Stimulated activated CD8-positive, alpha-beta memory T cell treated with anti-CD3 and anti-CD28 coated beads, Interleukin-7, amount 100 ng/mL, for 4 hours (primary cell): ENCODE measurements around the gene SLCO3A1.
A peak's percentile ranks its signal among the peaks of the same experiment; 100 is the strongest.

Experiments
- DNase-seq, 2 donors: peaks; one replicate each; pipeline ENCODE4 v3.0.0-alpha.2; 2020; ENCODE audit warnings: low read depth in 2 of 2

Gene SLCO3A1

DNA sequence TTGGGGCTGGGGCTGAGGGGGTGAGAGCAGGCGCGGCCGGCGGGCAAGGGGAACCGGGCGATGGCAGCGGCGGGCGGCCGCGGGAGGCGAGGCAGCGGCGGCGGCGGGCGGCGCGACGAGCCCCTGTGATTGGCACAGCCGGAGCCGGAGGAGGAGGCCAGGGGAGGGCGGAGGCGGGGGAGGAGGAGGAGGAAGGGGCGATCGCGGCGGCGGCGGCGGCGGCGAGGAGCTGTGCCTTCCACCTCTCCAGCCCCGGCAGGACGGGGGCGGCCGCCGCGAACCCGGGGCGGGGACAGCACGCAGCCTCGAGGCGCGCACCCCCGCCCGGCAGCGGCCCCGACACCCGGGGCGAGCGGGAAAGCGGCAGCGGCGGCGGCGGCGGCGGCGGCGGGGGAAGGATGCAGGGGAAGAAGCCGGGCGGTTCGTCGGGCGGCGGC lies at the start of gene SLCO3A1:
Gene SLCO3A1, plus strand, starts transcription at position 198 of the 437 bp plus-strand sequence.
- peak; percentile 64 to 78 for DNase-seq

DNA sequence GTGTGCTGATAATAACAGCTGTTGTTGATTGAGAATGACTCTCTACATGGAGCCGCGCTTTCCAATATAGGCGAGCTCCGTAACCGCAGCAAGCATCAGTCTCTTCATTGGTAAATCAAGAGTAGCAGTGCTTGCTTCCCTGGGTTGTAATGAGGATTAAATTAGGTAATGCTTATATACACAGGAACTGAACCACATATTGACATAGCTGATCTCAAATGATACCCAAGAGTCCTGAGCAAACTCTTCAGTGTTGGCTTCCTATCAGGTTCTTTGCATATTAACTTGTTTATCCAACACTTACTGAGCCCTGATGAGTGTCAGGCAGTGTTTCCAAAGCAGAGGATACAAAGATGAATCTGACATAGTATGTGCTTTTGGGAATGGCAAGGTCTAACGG lies 46.4 kb upstream of the SLCO3A1 start:
- DNase-seq = no peak

DNA sequence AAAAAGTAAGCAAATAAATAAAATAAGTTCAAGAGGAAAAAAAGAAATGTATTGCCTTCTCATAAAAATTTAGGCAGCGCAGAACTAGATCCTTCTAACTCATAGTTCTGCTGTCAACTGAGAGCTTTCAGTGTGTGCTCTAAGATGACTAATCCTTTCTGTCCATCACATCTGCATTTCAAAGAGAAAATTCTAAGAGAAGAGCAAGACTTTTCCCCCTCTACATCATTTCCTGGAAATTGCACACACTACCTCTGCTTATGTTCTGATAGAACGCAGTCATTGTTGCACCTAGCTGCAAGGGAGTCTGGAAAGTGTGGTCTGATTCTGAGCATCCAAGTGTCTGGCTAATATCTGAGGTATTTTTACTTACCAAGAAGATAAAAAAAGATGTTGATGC lies 39.6 kb upstream of the SLCO3A1 start:
- DNase-seq = no peak

DNA sequence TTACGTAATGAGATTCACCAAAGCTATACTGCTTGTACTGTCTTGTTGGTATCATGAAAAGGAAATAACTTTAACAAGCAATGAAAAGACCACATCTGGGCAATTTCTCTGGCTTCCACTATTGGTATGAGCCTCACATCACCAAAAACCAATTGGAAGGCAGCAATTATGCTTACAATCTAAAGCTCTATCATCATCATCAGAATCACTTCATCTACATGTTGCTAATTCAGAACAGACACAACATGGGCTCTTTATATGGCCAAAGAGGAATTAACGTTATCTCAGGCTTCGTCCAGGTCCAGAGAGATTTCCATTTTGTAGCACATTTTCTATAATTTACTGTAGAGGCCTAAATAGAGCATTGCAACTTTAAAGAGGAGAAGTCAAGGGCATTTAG lies 36.6 kb upstream of the SLCO3A1 start:
- DNase-seq = no peak

DNA sequence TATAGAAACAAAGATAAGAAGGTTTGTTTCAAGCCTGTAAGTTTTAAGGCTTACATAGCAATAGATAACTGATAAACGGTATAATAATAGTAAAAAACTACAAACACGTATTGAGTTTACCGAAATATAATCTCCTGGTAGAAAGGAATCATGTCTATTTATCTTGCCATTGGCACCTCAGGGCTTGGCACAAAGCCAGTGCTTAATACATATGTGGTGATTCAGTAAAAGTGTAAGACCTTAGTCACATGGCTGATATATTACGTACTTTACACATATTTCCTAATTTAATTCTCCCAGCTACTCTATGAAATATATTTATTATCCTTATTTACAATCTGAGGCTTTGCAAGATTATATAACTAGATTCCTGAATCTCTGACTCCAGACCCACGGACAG lies 32.0 kb upstream of the SLCO3A1 start:
- no peak for DNase-seq

DNA sequence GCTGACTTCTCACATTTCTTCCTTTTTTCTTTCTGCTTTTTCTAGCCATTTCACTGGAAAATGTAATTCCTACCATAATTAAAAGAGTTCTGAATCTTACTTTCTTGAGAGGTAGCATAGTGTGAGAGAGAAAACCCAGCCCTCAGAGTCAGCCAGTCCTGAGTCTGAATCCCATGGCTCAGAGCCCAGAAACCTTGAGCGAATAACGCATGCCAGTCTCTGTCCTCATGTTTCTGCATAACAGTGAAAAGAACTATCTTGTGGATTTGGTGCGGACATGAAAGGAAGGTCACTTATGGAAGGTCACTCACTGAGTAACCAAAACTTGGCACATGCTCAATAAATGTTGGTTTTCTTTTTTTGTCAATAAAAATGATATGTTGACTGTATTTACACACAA lies 29.3 kb upstream of the SLCO3A1 start:
- no peak for DNase-seq

DNA sequence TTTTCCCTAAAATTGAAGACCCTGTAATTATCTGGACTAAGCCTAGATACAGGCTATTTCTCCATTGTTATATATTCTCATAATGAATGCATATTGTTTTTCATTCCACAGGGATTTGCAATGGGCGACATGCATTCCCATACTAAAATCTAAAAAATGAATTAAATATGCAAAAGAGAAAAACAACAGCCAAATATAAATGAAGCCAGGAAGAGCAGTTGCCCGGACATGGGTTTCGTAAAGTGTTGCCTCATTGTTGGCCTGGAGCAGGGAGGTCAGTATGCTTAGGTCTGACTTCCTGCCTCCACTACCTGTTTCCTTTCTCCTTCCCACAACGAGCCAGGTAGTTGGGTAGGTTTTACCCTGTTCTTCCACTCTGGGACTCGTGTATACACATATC lies 27.1 kb upstream of the SLCO3A1 start:
- DNase-seq = no peak

DNA sequence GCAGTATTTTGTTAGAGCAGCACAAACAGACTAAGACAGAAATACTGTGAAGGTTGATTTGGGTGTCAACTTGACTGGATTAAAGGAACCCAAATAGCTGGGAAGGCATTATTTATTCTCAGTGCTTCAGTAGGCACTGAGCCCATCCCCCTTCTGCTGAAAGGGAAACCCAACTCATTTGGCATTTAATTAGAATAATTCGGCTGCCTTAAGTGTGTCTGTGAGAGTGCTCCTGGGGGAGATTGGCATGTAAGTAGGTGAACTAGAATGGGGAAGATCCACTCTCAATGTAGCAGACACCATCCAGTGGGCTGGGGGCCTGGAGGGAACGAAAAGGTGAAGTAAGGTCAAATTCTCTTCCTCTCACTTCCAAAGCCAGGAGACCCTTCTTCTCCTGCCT lies 20.5 kb upstream of the SLCO3A1 start:
- DNase-seq = no peak

DNA sequence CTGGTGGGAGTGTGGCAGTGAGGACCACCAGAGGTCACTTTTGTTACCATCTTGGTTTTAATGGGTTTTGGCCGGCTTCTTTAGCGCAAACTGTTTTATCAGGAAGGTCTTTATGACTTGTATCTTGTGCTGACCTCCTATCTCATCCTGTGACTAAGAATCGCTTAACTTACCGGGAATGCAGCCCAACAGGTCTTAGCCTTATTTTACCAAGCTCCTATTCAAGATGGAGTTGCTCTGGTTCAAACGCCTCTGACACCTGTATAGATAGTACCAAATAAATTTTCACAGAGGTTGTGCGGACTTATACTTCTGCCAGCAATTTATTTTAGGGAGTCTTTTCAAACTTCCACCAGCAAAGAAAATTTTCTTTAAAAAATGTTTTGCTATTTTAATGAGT lies 13.6 kb upstream of the SLCO3A1 start:
- no peak for DNase-seq

DNA sequence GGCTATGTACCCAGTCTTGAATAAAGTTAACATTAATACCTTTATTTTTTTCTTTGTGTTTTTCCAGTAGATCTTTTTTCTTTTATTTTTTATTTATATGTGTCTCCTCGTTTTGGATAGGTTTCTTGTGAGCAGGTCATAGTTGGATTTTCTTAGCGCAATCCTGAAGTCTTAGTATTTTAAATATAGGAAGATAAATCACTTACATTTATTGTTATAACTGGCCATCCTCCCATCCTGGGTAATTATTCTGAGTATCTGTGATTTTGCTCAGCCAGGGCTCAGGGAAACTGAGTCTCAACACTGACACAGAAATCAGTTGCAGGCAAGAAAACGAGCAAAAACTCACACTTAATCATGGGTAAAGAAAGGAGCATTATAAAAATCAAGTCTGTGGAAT lies 11.6 kb upstream of the SLCO3A1 start:
- no peak for DNase-seq

DNA sequence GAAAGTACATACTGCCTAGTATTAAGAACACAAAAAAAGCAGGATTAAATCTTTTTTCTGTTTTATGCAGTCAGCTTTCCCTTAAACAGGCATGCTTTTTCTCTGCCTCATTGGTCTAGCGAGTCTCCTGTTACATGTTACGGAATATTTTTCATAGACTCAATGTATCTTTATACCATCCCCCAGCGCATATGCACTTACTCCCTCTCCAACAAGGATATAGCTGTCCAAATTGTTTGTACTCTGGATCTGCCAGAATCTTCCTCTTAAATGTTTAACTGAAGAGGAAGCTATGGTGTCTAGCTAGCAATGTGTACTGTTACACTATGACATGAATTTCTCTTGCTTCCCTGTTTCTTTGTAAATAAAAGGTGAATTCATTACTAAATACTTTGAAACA lies 9.2 kb upstream of the SLCO3A1 start:
- DNase-seq = no peak

DNA sequence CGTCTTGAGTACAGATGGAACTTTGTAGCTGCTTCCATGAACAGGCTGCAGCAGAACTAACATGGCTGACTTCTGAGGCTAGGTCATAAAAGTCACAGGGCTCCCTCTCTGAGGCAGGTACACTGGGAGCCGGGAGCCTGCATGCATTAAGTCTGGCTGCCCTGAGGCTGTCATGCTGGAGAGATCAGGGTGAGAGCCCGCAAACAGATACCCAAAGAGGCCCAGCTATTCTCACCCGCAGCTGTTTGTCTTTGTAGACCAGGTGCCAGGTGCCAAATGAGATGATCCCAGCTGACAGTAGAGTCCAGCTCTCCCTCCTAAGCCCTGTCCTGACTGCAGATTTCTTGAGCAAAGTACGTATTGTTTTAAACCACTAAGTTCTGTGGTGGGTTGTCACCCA lies 8.6 kb upstream of the SLCO3A1 start:
- DNase-seq = no peak

DNA sequence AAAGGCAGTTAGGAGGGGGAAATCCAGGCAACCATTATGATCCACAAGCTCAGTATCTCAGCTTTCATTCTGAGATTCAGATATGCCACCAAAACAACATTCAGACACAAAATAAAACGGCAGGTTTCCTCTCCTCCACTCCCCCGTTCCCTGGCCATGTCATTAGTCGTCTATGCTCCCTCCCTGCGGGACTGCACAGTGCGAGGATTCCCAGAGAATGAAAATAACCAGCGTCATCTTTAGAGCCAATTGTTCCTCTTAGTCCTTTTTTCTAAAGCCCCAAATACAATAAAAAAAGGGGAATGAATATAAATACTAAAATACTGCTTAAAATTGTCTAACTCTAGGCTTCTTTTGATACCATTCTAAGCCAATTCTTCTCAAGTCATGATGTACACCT lies 7.8 kb upstream of the SLCO3A1 start:
- no peak for DNase-seq

DNA sequence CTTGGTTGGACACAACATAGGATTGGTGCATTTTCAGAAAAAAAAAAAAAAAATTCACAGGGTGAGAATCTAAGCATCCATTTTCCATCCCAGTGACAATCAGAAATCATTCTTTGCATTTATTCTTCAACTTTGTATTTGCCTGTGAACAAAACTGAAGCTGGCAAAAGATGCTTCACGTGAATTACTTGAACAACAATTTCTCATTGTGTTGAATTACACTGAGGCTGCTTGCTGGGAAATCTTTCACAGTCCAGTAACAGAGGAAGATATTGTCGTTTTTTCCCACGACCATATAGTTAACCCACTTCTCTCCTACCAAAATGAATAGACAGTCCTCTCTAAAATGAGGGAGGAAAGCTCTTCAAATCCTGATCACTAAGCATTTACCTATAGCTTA lies 4.3 kb upstream of the SLCO3A1 start:
- DNase-seq = no peak

DNA sequence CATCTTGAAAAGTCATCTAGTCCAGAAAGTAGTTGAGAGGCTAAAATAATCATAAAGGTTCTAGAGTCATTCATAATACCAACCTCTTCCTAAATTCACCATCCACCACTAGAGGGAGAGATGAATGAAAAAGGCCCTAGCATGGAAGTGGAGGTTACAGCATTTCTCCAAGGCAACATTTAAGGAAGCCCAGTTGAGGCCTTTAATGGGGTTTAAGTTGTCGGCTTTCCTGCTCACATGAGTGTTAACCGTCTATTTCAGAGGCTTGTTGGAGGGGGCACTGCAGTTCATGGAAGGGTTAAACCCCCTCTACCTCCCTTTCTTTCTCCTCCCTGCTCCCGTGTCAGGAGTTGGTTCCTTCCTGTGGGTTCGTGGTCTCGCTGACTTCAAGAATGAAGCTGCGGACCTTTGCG lies 3.8 kb upstream of the SLCO3A1 start:
- no peak for DNase-seq

DNA sequence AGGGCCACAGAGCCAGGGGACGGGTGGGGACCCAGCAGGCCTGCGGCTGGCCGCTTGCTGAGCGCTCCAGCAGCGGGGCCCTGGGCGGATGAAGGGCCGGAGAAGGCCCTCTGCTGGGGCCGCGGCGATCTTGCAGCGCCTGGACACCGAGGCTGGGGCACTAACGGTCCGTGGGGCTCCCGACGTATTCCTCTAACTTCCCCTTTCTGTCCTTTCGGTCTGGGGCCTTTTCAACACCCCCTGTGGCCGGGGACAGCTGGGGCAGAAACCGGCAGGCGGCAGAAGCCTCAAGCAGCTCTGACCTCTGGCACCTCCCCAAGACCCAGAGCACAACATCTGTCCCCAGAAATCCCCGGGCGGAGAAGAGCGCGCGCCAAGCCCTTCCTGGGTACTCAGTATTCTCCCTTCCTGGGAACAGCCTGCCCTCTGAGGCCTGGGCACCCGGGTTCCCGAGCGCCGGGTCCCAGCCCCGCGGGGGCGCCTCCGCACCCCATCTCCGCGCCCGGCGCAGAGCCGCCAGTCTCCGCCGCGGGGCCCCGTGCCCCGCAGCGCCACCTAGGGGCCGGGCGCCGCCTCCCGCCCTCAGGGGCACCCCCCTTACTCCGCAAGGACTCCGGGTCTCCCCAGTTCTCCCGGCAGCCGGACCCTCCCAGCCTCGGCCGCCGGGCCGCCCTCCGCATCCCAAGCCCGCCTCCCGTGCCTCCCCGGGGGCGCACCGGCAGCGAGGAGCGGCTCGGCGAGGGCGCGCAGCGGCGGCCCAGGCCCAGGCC lies 582 bp upstream of the SLCO3A1 start:
- peak; percentile 35 to 65 for DNase-seq

DNA sequence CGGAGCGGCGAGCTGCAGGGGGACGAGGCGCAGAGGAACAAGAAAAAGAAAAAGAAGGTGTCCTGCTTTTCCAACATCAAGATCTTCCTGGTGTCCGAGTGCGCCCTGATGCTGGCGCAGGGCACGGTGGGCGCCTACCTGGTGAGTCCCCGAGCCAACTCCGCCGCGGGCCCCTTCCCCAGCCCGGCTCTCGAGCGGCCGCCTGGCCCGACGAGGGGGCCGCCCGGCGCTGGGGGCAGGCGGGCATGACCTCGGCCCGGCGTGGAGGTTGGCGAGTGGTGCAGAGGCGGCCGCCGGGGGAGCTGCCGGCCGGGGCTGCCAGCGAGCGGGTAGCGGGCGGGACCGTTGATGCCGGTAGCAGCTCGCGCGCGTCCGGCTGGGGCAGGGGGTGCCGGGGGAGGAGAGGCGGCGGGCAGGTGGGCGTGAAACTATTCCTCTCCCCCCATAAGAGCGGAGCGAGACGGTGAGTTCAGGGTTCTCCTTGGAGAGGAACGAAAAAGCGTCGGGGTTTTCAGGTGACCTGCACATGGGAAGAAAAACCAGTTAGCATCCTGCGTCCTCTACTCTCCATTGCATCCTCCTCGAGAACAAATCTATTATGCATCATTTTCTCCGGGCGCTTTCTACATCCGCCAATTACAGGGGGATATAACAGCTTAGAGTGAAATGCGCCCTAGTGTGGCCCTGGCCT lies 585 bp downstream of the SLCO3A1 start:
- DNase-seq = peak in 1 of 2 donors; percentile 40

DNA sequence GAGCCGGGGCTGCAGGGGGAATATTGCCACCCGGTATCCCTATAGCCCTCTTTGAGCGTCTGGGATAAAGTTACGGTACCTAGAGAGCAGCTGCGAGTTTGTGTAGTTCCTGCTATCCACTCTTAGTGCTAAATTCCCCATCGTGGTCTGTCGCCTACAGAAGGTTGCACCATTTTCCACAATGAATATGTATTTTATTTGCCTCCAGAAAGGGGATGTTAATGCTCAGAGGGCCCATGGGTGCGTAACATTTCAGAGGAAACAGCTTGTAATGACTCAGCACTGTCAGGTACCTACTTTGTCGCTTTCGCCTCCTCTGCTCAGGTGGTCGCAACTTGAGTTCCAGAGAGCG lies 1.1 kb downstream of the SLCO3A1 start:
- DNase-seq = peak in 1 of 2 donors; percentile 26

DNA sequence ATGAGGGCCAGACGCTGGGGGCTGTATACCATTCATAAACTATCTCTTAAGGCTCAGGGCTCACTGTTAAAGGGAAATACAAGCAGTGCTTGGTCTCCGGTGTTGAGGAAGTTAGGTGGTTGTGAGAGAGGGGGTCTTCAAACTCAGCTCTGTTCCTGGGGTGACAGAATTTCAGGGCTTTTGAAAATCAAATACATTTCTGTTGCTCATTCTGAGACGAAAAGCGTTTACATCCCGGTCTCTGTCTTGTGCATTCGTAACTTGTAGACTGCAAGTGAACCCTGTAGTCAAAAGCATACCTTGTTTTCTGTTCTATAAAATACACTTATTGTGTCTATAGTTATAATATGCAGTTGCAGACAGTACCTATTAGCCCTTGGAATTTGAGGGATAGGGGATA lies 1.7 kb downstream of the SLCO3A1 start:
- DNase-seq = no peak

DNA sequence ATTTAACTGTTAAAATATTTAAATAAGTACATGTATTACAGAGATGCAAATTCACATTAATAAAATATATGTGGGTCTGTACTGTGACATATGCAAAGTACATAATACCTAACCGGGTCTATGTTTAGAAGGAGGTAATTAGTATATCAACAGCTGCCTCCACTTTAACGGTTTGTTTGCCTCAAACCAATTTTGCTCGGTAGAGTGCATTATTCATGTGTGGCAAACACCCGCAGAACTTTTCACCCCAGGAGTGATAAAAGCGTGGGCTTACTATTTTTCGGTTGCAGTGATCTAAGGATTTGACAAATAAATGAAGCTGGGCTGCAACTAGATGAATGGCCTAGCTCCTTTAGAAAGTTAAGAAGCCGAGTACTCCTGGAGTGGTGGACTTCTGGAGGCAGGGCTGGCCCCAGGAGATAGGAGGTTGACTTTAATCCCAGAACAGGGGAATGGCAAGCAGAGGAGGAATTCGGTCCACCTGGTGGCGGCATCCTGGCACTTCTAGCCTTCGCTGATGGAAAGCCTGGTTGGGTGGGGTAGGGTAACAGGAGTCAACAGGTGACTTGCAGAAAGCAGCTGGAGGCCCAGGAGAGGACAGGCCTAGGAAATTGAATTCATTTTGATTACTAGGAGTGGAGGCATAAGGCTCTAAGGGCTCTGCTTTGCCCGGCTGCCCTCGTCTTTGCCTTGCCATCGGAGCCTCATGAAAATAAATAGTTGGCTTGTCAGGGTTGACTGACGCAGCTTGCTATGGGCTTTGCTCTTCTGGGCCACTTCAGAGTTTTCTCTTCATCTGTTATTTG lies 2.4 kb downstream of the SLCO3A1 start:
- no peak for DNase-seq

DNA sequence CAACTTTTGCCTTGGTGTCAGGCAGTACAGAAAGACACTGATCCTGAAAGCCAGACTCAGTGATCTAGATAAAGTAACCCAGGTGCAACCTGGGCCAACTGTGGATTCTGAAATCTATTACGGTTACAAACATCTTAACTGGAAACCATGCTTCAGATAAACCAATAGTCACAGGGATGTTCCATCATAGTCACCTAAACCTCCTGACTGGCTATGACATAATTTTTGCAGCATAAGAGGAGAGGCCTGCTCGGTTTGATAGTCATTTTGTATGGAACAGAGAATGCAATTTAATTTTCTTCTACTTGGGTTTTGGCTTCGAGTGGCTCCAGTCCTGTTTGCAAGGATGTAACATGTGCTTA lies 3.7 kb downstream of the SLCO3A1 start:
- DNase-seq = no peak

DNA sequence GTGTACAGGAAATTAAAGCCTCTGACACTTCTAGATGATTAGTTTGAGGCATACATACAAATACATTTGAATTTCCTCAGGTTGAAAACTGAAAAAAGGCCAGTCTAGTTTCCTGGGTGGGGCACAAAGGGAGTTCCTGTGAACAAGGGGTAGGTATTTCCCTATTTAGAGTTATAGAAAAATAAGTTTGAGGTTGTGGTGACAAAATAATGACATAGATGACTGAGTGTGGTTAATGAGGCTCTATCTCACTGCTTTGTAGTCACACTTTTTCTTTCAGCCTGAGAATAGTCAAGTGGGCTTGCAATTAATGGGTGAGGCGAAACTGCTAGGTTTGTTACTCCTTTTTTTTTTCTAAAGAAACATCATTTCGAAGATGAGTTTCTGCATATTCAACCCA lies 4.3 kb downstream of the SLCO3A1 start:
- peak in 1 of 2 donors; percentile 27 for DNase-seq

DNA sequence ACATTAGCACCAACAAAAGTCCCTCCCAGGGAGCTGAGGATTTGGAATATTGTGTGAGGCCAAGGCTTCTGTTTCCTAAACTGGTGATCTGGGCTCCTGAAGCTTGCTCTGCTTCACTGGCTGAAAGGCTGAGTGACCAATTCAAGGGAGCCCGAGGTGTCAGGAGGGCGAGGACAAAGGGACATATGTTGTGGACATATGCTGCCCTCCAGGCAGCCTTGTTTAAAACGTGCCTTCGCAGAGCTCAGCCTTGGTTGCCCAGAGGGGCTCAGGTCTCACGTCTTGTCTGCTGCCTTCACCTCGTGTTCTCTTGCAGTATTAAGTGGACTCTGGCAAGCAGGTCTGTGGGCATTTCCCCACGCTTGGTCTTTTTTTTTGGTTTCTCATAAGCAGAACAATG lies 7.0 kb downstream of the SLCO3A1 start:
- DNase-seq = no peak
